ENCODE results near the gene FAM107B.
A peak's percentile ranks its signal among the peaks of the same experiment; 100 is the strongest.

FAM107B gene

DNA sequence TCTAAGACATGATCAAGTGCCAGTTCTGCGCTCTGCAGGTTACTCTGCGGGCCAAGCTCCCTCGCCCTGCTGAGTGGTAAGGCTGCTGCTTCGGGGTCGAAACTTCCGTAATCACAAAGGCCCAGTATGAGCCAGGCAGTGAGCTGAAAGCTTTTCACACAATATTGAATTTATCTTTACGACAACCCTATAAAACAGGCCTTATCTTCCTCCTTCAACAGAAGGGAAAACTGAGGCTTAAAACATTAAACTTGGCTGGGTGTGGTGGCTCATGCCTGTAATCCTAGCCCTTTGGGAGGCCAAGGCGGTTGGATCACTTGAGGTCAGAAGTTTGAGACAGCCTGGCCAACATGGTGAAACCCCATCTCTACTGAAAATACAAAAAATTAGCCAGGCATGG is 83.3 kb downstream of the FAM107B start (continued):
- no peak for TF ChIP-seq ZNF514 (tag by site-specific recombination; IDR thresholded peaks at IDR 0.05)
- TF ChIP-seq ZBTB8A (tag by site-specific recombination; IDR thresholded peaks at IDR 0.05), result peak; percentile 30; the same call in 1 of the 2 replicates
- peak; percentile 76 for TF ChIP-seq GLIS1 (tag by site-specific recombination; IDR thresholded peaks at IDR 0.05)
- TF ChIP-seq ZNF660 (tag by site-specific recombination; IDR thresholded peaks at IDR 0.05), result no peak
- TF ChIP-seq ZNF146 (tag by site-specific recombination; IDR thresholded peaks at IDR 0.05), result no peak
- TF ChIP-seq SP2 (tag by site-specific recombination; IDR thresholded peaks at IDR 0.05), result no peak
- no peak for TF ChIP-seq ZNF404 (tag by site-specific recombination; IDR thresholded peaks at IDR 0.05)
- TF ChIP-seq ZSCAN23 (tag by site-specific recombination; IDR thresholded peaks at IDR 0.05), result no peak
- TF ChIP-seq, protein P1, sequence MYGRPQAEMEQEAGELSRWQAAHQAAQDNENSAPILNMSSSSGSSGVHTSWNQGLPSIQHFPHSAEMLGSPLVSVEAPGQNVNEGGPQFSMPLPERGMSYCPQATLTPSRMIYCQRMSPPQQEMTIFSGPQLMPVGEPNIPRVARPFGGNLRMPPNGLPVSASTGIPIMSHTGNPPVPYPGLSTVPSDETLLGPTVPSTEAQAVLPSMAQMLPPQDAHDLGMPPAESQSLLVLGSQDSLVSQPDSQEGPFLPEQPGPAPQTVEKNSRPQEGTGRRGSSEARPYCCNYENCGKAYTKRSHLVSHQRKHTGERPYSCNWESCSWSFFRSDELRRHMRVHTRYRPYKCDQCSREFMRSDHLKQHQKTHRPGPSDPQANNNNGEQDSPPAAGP (tag by site-specific recombination; IDR thresholded peaks at IDR 0.05), result no peak
- TF ChIP-seq ZNF19 (tag by site-specific recombination; IDR thresholded peaks at IDR 0.05; ENCODE audit: low read depth), result no peak
- TF ChIP-seq ZNF169 (tag by site-specific recombination; IDR thresholded peaks at IDR 0.05), result no peak
- TF ChIP-seq KLF1 (tag by site-specific recombination; IDR thresholded peaks at IDR 0.05), result peak; percentile 95
- TF ChIP-seq, protein P2, sequence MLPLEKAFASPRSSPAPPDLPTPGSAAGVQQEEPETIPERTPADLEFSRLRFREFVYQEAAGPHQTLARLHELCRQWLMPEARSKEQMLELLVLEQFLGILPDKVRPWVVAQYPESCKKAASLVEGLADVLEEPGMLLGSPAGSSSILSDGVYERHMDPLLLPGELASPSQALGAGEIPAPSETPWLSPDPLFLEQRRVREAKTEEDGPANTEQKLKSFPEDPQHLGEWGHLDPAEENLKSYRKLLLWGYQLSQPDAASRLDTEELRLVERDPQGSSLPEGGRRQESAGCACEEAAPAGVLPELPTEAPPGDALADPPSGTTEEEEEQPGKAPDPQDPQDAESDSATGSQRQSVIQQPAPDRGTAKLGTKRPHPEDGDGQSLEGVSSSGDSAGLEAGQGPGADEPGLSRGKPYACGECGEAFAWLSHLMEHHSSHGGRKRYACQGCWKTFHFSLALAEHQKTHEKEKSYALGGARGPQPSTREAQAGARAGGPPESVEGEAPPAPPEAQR (tag by site-specific recombination; IDR thresholded peaks at IDR 0.05), result no peak
- TF ChIP-seq ZNF48 (tag by site-specific recombination; IDR thresholded peaks at IDR 0.05), result no peak
- TF ChIP-seq ZBTB1 (tag by site-specific recombination; IDR thresholded peaks at IDR 0.05), result no peak
- TF ChIP-seq ZFP3 (tag by site-specific recombination; IDR thresholded peaks at IDR 0.05; ENCODE audit: low read depth), result 0 out of 2 replicates have a peak, but pooled peaks have one; percentile 21
- TF ChIP-seq, protein P3, sequence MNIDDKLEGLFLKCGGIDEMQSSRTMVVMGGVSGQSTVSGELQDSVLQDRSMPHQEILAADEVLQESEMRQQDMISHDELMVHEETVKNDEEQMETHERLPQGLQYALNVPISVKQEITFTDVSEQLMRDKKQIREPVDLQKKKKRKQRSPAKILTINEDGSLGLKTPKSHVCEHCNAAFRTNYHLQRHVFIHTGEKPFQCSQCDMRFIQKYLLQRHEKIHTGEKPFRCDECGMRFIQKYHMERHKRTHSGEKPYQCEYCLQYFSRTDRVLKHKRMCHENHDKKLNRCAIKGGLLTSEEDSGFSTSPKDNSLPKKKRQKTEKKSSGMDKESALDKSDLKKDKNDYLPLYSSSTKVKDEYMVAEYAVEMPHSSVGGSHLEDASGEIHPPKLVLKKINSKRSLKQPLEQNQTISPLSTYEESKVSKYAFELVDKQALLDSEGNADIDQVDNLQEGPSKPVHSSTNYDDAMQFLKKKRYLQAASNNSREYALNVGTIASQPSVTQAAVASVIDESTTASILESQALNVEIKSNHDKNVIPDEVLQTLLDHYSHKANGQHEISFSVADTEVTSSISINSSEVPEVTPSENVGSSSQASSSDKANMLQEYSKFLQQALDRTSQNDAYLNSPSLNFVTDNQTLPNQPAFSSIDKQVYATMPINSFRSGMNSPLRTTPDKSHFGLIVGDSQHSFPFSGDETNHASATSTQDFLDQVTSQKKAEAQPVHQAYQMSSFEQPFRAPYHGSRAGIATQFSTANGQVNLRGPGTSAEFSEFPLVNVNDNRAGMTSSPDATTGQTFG (tag by site-specific recombination; IDR thresholded peaks at IDR 0.05; ENCODE audit: borderline replicate concordance), result no peak
- no peak for TF ChIP-seq ZNF37A (tag by site-specific recombination; IDR thresholded peaks at IDR 0.05)
- TF ChIP-seq ZNF561 (tag by site-specific recombination; IDR thresholded peaks at IDR 0.05; ENCODE audit: borderline replicate concordance), result no peak
- TF ChIP-seq, protein P4, sequence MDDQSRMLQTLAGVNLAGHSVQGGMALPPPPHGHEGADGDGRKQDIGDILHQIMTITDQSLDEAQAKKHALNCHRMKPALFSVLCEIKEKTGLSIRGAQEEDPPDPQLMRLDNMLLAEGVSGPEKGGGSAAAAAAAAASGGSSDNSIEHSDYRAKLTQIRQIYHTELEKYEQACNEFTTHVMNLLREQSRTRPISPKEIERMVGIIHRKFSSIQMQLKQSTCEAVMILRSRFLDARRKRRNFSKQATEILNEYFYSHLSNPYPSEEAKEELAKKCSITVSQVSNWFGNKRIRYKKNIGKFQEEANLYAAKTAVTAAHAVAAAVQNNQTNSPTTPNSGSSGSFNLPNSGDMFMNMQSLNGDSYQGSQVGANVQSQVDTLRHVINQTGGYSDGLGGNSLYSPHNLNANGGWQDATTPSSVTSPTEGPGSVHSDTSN (CRISPR knock-in tag; IDR thresholded peaks at IDR 0.05), result no peak
- TF ChIP-seq ZNF549 (tag by site-specific recombination; IDR thresholded peaks at IDR 0.05), result no peak
- no peak for TF ChIP-seq ZNF658 (tag by site-specific recombination; IDR thresholded peaks at IDR 0.05)
- no peak for TF ChIP-seq ZNF626 (tag by site-specific recombination; IDR thresholded peaks at IDR 0.05)
- TF ChIP-seq ZNF785 (tag by site-specific recombination; IDR thresholded peaks at IDR 0.05), result no peak
- TF ChIP-seq ZNF585B (tag by site-specific recombination; IDR thresholded peaks at IDR 0.05), result no peak
- TF ChIP-seq ZNF677 (tag by site-specific recombination; IDR thresholded peaks at IDR 0.05), result no peak
- TF ChIP-seq, protein P5, sequence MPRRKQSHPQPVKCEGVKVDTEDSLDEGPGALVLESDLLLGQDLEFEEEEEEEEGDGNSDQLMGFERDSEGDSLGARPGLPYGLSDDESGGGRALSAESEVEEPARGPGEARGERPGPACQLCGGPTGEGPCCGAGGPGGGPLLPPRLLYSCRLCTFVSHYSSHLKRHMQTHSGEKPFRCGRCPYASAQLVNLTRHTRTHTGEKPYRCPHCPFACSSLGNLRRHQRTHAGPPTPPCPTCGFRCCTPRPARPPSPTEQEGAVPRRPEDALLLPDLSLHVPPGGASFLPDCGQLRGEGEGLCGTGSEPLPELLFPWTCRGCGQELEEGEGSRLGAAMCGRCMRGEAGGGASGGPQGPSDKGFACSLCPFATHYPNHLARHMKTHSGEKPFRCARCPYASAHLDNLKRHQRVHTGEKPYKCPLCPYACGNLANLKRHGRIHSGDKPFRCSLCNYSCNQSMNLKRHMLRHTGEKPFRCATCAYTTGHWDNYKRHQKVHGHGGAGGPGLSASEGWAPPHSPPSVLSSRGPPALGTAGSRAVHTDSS (tag by site-specific recombination; IDR thresholded peaks at IDR 0.05), result 0 out of 2 replicates have a peak, but pooled peaks have one; percentile 51
- TF ChIP-seq, protein P6, sequence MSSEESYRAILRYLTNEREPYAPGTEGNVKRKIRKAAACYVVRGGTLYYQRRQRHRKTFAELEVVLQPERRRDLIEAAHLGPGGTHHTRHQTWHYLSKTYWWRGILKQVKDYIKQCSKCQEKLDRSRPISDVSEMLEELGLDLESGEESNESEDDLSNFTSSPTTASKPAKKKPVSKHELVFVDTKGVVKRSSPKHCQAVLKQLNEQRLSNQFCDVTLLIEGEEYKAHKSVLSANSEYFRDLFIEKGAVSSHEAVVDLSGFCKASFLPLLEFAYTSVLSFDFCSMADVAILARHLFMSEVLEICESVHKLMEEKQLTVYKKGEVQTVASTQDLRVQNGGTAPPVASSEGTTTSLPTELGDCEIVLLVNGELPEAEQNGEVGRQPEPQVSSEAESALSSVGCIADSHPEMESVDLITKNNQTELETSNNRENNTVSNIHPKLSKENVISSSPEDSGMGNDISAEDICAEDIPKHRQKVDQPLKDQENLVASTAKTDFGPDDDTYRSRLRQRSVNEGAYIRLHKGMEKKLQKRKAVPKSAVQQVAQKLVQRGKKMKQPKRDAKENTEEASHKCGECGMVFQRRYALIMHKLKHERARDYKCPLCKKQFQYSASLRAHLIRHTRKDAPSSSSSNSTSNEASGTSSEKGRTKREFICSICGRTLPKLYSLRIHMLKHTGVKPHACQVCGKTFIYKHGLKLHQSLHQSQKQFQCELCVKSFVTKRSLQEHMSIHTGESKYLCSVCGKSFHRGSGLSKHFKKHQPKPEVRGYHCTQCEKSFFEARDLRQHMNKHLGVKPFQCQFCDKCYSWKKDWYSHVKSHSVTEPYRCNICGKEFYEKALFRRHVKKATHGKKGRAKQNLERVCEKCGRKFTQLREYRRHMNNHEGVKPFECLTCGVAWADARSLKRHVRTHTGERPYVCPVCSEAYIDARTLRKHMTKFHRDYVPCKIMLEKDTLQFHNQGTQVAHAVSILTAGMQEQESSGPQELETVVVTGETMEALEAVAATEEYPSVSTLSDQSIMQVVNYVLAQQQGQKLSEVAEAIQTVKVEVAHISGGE (tag by site-specific recombination; conservative IDR thresholded peaks at IDR 0.05; ENCODE audit: low read depth), result peak; percentile 30
- TF ChIP-seq WT1 (tag by site-specific recombination; IDR thresholded peaks at IDR 0.05), result no peak
- no peak for TF ChIP-seq BCL11B (tag by site-specific recombination; IDR thresholded peaks at IDR 0.05; ENCODE audit: low read depth)
- no peak for TF ChIP-seq HOXC10 (CRISPR knock-in tag; IDR thresholded peaks at IDR 0.05)
- TF ChIP-seq OSR2 (tag by site-specific recombination; IDR thresholded peaks at IDR 0.05), result peak; percentile 86

Data from HEK293 (cell line).